Stimulated activated effector memory CD8-positive, alpha-beta T cell treated with anti-CD3 and anti-CD28 coated beads, Interleukin-12 subunit alpha, Interleukin-12 subunit beta, amount 100 ng/mL, for 72 hours (primary cell): ENCODE measurements around the gene JARID2.

Experiments used
- ATAC-seq: fragments of 150-1000 bp; cut with Tn5 transposase; 2 replicates; pipeline ENCODE4 v1.10.0; 2021
- DNase-seq, 2 donors: peaks; one replicate each; pipeline ENCODE4 v3.0.0; 2021 to 2022; ENCODE audit warnings: low spot score in 2 of 2
- H3K27ac Mint-ChIP-seq: one replicate; pipeline ENCODE4 v1.8.0; 2022; ENCODE audit warnings: mild to moderate bottlenecking, mixed read lengths
- H3K36me3 Mint-ChIP-seq: one replicate; pipeline ENCODE4 v1.8.0; 2022; ENCODE audit warnings: mild to moderate bottlenecking, mixed read lengths
- H3K4me1 Mint-ChIP-seq: one replicate; pipeline ENCODE4 v1.8.0; 2022; ENCODE audit warnings: mixed read lengths
- H3K4me3 Mint-ChIP-seq: one replicate; pipeline ENCODE4 v1.8.0; 2022; ENCODE audit warnings: mild to moderate bottlenecking, mixed read lengths
- H3K9me3 Mint-ChIP-seq: one replicate; pipeline ENCODE4 v1.8.0; 2022; ENCODE audit warnings: mixed read lengths

Gene JARID2

GRCh38 chr6:15427331-15428070, 181.6 kb downstream of the JARID2 start:
- H3K36me3 Mint-ChIP-seq: peaks cover 32% of the 10 kb centered on the region
- H3K4me3 Mint-ChIP-seq: no peak overlapping the region

GRCh38 chr6:15429141-15430110, 183.6 kb downstream of the JARID2 start:
- Mint-ChIP-seq H3K9me3 (no peaks in the 10 kb centered on the region), H3K27ac (no peak overlapping the region), H3K4me1 (peaks cover 77% of the 10 kb centered on the region), H3K4me3 (no peak overlapping the region), H3K36me3 (peaks cover 19% of the 10 kb centered on the region)
- ATAC-seq (peak; percentile 51), DNase-seq (no peak)

More at GRCh38 chr6:15427331-15428070, 181.6 kb downstream of the JARID2 start:
- no peak for DNase-seq
- Mint-ChIP-seq H3K9me3 (no peaks in the 10 kb centered on the region), H3K27ac (no peak overlapping the region), H3K4me1 (peaks cover 78% of the 10 kb centered on the region)
- no peak for ATAC-seq

GRCh38 chr6:15430186-15430585, 184.3 kb downstream of the JARID2 start:
- no peak for DNase-seq
- no peak for ATAC-seq
- Mint-ChIP-seq H3K9me3 (no peaks in the 10 kb centered on the region), H3K27ac (no peak overlapping the region), H3K36me3 (peaks cover 19% of the 10 kb centered on the region), H3K4me3 (no peak overlapping the region), H3K4me1 (peaks cover 81% of the 10 kb centered on the region)

GRCh38 chr6:15430931-15431405, 185.1 kb downstream of the JARID2 start:
- H3K4me3 Mint-ChIP-seq: no peak overlapping the region
- ATAC-seq: no peak
- H3K9me3 Mint-ChIP-seq: no peaks in the 10 kb centered on the region
- H3K4me1 Mint-ChIP-seq: peaks cover 76% of the 10 kb centered on the region
- no peak for DNase-seq
- H3K36me3 Mint-ChIP-seq: peaks cover 12% of the 10 kb centered on the region
- H3K27ac Mint-ChIP-seq: no peak overlapping the region

- peak overlapping the region; percentile 34 for H3K27ac Mint-ChIP-seq
- no peak overlapping the region for H3K4me3 Mint-ChIP-seq
- DNase-seq (no peak), ATAC-seq (no peak)
- H3K9me3 Mint-ChIP-seq: no peaks in the 10 kb centered on the region
- H3K4me1 Mint-ChIP-seq: peaks cover 76% of the 10 kb centered on the region
- H3K36me3 Mint-ChIP-seq: peaks cover 12% of the 10 kb centered on the region
Measured at GRCh38 chr6:15431762-15432483, 186.1 kb downstream of the JARID2 start.

GRCh38 chr6:15433511-15433861, 187.6 kb downstream of the JARID2 start:
- Mint-ChIP-seq H3K36me3 (peaks cover 19% of the 10 kb centered on the region), H3K4me3 (no peak overlapping the region), H3K27ac (peak overlapping the region; percentile 87), H3K9me3 (no peaks in the 10 kb centered on the region), H3K4me1 (peaks cover 82% of the 10 kb centered on the region)
- ATAC-seq (no peak), DNase-seq (no peak)

- Mint-ChIP-seq H3K4me3 (peak overlapping the region; percentile 43), H3K9me3 (no peaks in the 10 kb centered on the region), H3K36me3 (peaks cover 16% of the 10 kb centered on the region), H3K4me1 (peaks cover 89% of the 10 kb centered on the region), H3K27ac (peak overlapping the region; percentile 87)
- ATAC-seq: peak; percentile 38
- DNase-seq: no peak
Measured at GRCh38 chr6:15434263-15434662, 188.4 kb downstream of the JARID2 start.

GRCh38 chr6:15434823-15435380, 189.0 kb downstream of the JARID2 start:
- peaks cover 89% of the 10 kb centered on the region for H3K4me1 Mint-ChIP-seq
- ATAC-seq (peak; percentile 55), DNase-seq (no peak)
- H3K4me3 Mint-ChIP-seq: peak overlapping the region; percentile 43
- no peaks in the 10 kb centered on the region for H3K9me3 Mint-ChIP-seq
- peaks cover 18% of the 10 kb centered on the region for H3K36me3 Mint-ChIP-seq
- peak overlapping the region; percentile 87 for H3K27ac Mint-ChIP-seq

- H3K27ac Mint-ChIP-seq: peak overlapping the region; percentile 87
- DNase-seq (no peak), ATAC-seq (no peak)
- H3K9me3 Mint-ChIP-seq: no peaks in the 10 kb centered on the region
- no peak overlapping the region for H3K4me3 Mint-ChIP-seq
- peaks cover 89% of the 10 kb centered on the region for H3K4me1 Mint-ChIP-seq
- peaks cover 18% of the 10 kb centered on the region for H3K36me3 Mint-ChIP-seq
Measured at GRCh38 chr6:15435468-15435867, 189.6 kb downstream of the JARID2 start.

GRCh38 chr6:15436451-15436850, 190.6 kb downstream of the JARID2 start:
- DNase-seq: no peak

GRCh38 chr6:15437090-15437635, 191.3 kb downstream of the JARID2 start:
- Mint-ChIP-seq H3K27ac (peak overlapping the region; percentile 68), H3K36me3 (peaks cover 23% of the 10 kb centered on the region), H3K9me3 (no peaks in the 10 kb centered on the region), H3K4me3 (no peak overlapping the region), H3K4me1 (peaks cover 86% of the 10 kb centered on the region)
- ATAC-seq (no peak), DNase-seq (no peak)

More at GRCh38 chr6:15436451-15436850, 190.6 kb downstream of the JARID2 start:
- Mint-ChIP-seq H3K4me1 (peaks cover 89% of the 10 kb centered on the region), H3K9me3 (no peaks in the 10 kb centered on the region), H3K36me3 (peaks cover 21% of the 10 kb centered on the region), H3K4me3 (no peak overlapping the region), H3K27ac (peak overlapping the region; percentile 68)
- ATAC-seq: no peak

- Mint-ChIP-seq H3K27ac (peak overlapping the region; percentile 52), H3K36me3 (peaks cover 30% of the 10 kb centered on the region), H3K9me3 (no peaks in the 10 kb centered on the region), H3K4me1 (peaks cover 76% of the 10 kb centered on the region), H3K4me3 (peak overlapping the region; percentile 21)
- DNase-seq (no peak), ATAC-seq (no peak)
Measured at GRCh38 chr6:15439410-15440025, 193.6 kb downstream of the JARID2 start.

GRCh38 chr6:15440040-15440439, 194.2 kb downstream of the JARID2 start:
- no peak for DNase-seq
- Mint-ChIP-seq H3K4me3 (no peak overlapping the region), H3K4me1 (peaks cover 71% of the 10 kb centered on the region), H3K36me3 (peaks cover 30% of the 10 kb centered on the region), H3K9me3 (no peaks in the 10 kb centered on the region), H3K27ac (peak overlapping the region; percentile 34)
- ATAC-seq: no peak

- ATAC-seq (no peak), DNase-seq (no peak)
- Mint-ChIP-seq H3K36me3 (peaks cover 30% of the 10 kb centered on the region), H3K4me3 (no peak overlapping the region), H3K9me3 (no peaks in the 10 kb centered on the region), H3K4me1 (peaks cover 71% of the 10 kb centered on the region), H3K27ac (peak overlapping the region; percentile 34)
Measured at GRCh38 chr6:15441215-15441868, 195.5 kb downstream of the JARID2 start.
